ENCODE data around the gene TADA2A. TPM values are rescaled to one million over a fixed set of nuclear protein-coding genes. Genes with fewer than 3 reads are reported as not detected.

The TADA2A gene
- total RNA-seq, 1 experiment from 2014 or later: 26.7 TPM

DNA sequence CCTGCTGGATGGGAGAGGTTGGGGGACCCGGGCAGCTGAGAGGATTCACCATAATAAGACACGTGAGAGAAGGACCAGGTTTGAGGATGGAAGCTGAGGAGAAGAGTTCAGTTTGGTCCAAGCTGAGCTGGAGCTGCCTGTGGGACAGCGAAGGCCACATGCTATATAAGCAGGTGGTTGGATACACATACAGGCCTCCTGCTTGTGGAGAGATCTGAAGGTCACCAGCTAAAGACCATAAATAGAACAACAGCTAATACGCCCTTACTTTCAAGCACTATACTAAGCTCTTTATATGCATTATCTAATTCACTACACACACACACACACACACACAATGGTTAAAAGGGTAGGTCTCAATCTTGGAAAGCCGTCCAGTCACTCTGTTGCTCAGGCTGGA lies 115.1 kb downstream of the TADA2A start:
- no peak for DNase-seq (ENCODE audit: low read depth)

DNA sequence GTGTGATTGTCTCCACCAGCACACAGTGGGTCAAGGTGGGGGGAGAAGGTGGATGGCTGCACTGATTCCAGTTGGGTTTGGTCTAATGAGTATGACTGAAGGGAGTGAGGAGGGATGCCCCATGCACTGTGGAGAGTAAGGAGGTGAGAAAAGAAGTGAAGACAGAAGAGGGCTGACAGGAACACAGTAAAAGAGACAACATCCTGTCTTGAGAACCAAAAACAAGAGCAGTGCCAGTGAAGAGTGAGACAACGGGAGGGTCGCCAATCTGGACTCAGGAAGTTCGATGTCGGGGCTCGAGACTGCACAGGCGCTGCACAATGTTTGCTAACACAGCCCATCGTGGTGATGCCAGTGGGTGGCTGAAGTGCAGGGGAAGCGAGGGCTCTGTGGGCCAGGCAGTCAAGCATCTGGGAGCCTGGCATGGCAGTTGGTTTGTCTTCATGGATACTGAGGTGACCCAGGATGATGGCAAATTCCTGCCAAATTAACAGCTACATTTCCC lies 117.1 kb downstream of the TADA2A start:
- no peak for DNase-seq (ENCODE audit: low read depth)

- peak; percentile 52 for DNase-seq (ENCODE audit: low read depth)
These were observed 120.7 kb downstream of the TADA2A start for GRCh38 chr17:37527249-37527851.

Other genes starting within 250 kb of the TADA2A start
- gene C17orf78, start 30.9 kb upstream of the TADA2A start, total RNA-seq (2014; rRNA removed; shearing (Covaris generic)): not detected in 2 replicates
- 30.4 and 43.6 TPM in 2 replicates for gene ACACA, start 50 bp upstream of the TADA2A start, total RNA-seq (2014; rRNA removed; shearing (Covaris generic))
- gene DUSP14, start 83.0 kb downstream of the TADA2A start, total RNA-seq (2014; rRNA removed; shearing (Covaris generic)): 69.7 and 82.3 TPM in 2 replicates
- gene SYNRG, start 202.5 kb downstream of the TADA2A start, total RNA-seq (2014; rRNA removed; shearing (Covaris generic)): 6.0 and 7.4 TPM in 2 replicates
- 24.6 and 29.9 TPM in 2 replicates for gene DDX52, start 236.6 kb downstream of the TADA2A start, total RNA-seq (2014; rRNA removed; shearing (Covaris generic))